ENCODE results near the gene TCERG1L.

The TCERG1L gene

GRCh38 chr10:131275691-131276090, 35.8 kb downstream of the TCERG1L start:
- TF ChIP-seq NFIC (IDR thresholded peaks at IDR 0.05) (no peak), RAD21 (IDR thresholded peaks at IDR 0.05; ENCODE audit: low read depth) (no peak), CEBPB (IDR thresholded peaks at IDR 0.05) (no peak), REST (IDR thresholded peaks at IDR 0.05; ENCODE audit: low read depth) (no peak), ZBTB7A (IDR thresholded peaks at IDR 0.05; ENCODE audit: low read depth) (no peak), FOXM1 (IDR thresholded peaks at IDR 0.05; ENCODE audit: borderline replicate concordance, low read depth) (no peak), USF1 (IDR thresholded peaks at IDR 0.05) (no peak), EGR1 (IDR thresholded peaks at IDR 0.05) (no peak), CREB1 (IDR thresholded peaks at IDR 0.05; ENCODE audit: low read depth) (no peak), TEAD4 (IDR thresholded peaks at IDR 0.05) (no peak), TCF12 (IDR thresholded peaks at IDR 0.05; ENCODE audit: low read depth) (no peak), YY1 (IDR thresholded peaks at IDR 0.05; ENCODE audit: low read depth) (no peak), EP300 (IDR thresholded peaks at IDR 0.05; ENCODE audit: borderline replicate concordance) (no peak), TAF1 (IDR thresholded peaks at IDR 0.05; ENCODE audit: low read depth) (no peak)
- TF ChIP-seq, protein P1, sequence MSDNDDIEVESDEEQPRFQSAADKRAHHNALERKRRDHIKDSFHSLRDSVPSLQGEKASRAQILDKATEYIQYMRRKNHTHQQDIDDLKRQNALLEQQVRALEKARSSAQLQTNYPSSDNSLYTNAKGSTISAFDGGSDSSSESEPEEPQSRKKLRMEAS (IDR thresholded peaks at IDR 0.05): no peak

GRCh38 chr10:131274883-131275282, 36.6 kb downstream of the TCERG1L start:
- TF ChIP-seq CREB1 (IDR thresholded peaks at IDR 0.05; ENCODE audit: low read depth) (no peak), TEAD4 (IDR thresholded peaks at IDR 0.05) (no peak), TAF1 (IDR thresholded peaks at IDR 0.05; ENCODE audit: low read depth) (no peak), REST (IDR thresholded peaks at IDR 0.05; ENCODE audit: low read depth) (no peak), FOXM1 (IDR thresholded peaks at IDR 0.05; ENCODE audit: borderline replicate concordance, low read depth) (no peak), YY1 (IDR thresholded peaks at IDR 0.05; ENCODE audit: low read depth) (no peak), EGR1 (IDR thresholded peaks at IDR 0.05) (no peak), RAD21 (IDR thresholded peaks at IDR 0.05; ENCODE audit: low read depth) (no peak), NFIC (IDR thresholded peaks at IDR 0.05) (no peak), USF1 (IDR thresholded peaks at IDR 0.05) (no peak)
- TF ChIP-seq, protein P1 (IDR thresholded peaks at IDR 0.05): no peak

- TF ChIP-seq TCF12 (IDR thresholded peaks at IDR 0.05; ENCODE audit: low read depth) (no peak), TEAD4 (IDR thresholded peaks at IDR 0.05) (no peak), EP300 (IDR thresholded peaks at IDR 0.05; ENCODE audit: borderline replicate concordance) (no peak), RAD21 (IDR thresholded peaks at IDR 0.05; ENCODE audit: low read depth) (no peak), REST (IDR thresholded peaks at IDR 0.05; ENCODE audit: low read depth) (no peak), CEBPB (IDR thresholded peaks at IDR 0.05) (no peak), TAF1 (IDR thresholded peaks at IDR 0.05; ENCODE audit: low read depth) (no peak), USF1 (IDR thresholded peaks at IDR 0.05) (no peak), ZBTB7A (IDR thresholded peaks at IDR 0.05; ENCODE audit: low read depth) (no peak), EGR1 (IDR thresholded peaks at IDR 0.05) (no peak), CREB1 (IDR thresholded peaks at IDR 0.05; ENCODE audit: low read depth) (no peak), YY1 (IDR thresholded peaks at IDR 0.05; ENCODE audit: low read depth) (no peak), NFIC (IDR thresholded peaks at IDR 0.05) (no peak), FOXM1 (IDR thresholded peaks at IDR 0.05; ENCODE audit: borderline replicate concordance, low read depth) (no peak)
- TF ChIP-seq, protein P1 (IDR thresholded peaks at IDR 0.05): no peak
Measured at GRCh38 chr10:131274133-131274880, 37.2 kb downstream of the TCERG1L start.
